Astrocyte (in vitro differentiated cells and primary cell): ENCODE data around the gene ADGRD1. TPM values are rescaled to one million over a fixed set of nuclear protein-coding genes. Genes with fewer than 3 reads are reported as not detected.
A peak's percentile ranks its signal among the peaks of the same experiment; 100 is the strongest.

ENCODE experiments used
- DNase-seq: peaks from one replicate; pipeline ENCODE4 v3.0.0-alpha.2; 2010; ENCODE audit warnings: low read depth
- FAIRE-seq: peaks from 2 replicates; lab custom pipeline; 2011; peaks lifted over from hg19 to GRCh38; lab: Jason Lieb, UNC
- H2AFZ ChIP-seq: 2 replicates; pipeline ENCODE4 v1.6.0; 2012; ENCODE audit warnings: low read depth, low read length, inconsistent platforms
- H3K27ac ChIP-seq: 2 replicates; pipeline ENCODE4 v1.5.1; 2011; ENCODE audit warnings: low read depth, low read length, inconsistent platforms
- H3K27me3 ChIP-seq: 2 replicates; pipeline ENCODE4 v1.6.0; 2011; ENCODE audit warnings: low read length, inconsistent platforms; ENCODE audit not compliant: insufficient read depth
- H3K36me3 ChIP-seq: 2 replicates; pipeline ENCODE4 v1.5.1; 2011; ENCODE audit warnings: low read length, inconsistent platforms; ENCODE audit not compliant: insufficient read depth
- H3K4me1 ChIP-seq: 2 replicates; pipeline ENCODE4 v1.5.1; 2011; ENCODE audit warnings: low read length, inconsistent platforms; ENCODE audit not compliant: insufficient read depth
- H3K4me2 ChIP-seq: 2 replicates; pipeline ENCODE4 v1.6.0; 2012; ENCODE audit warnings: low read length, inconsistent platforms
- H3K4me3 ChIP-seq: 2 replicates; pipeline ENCODE4 v1.5.1; 2011; ENCODE audit warnings: low read depth, mild to moderate bottlenecking, low read length, inconsistent platforms; ENCODE audit not compliant: insufficient read depth
- H3K79me2 ChIP-seq: 2 replicates; pipeline ENCODE4 v1.6.0; 2012; ENCODE audit warnings: mild to moderate bottlenecking, low read length, inconsistent platforms; ENCODE audit not compliant: insufficient read depth
- H3K9ac ChIP-seq: 2 replicates; pipeline ENCODE4 v1.6.0; 2012; ENCODE audit warnings: mild to moderate bottlenecking, low read length, inconsistent platforms
- H3K9me3 ChIP-seq: 2 replicates; pipeline ENCODE4 v1.5.1; 2012; ENCODE audit warnings: low read depth, mild to moderate bottlenecking, low read length, inconsistent platforms; ENCODE audit not compliant: insufficient read depth
- H4K20me1 ChIP-seq: 2 replicates; pipeline ENCODE4 v1.6.0; 2012; ENCODE audit warnings: low read length, inconsistent platforms; ENCODE audit not compliant: insufficient read depth
- H3K27ac Mint-ChIP-seq: one replicate; pipeline ENCODE4 v1.8.0; 2021; ENCODE audit warnings: mild to moderate bottlenecking, mixed read lengths; ENCODE audit not compliant: unreplicated experiment
- H3K27me3 Mint-ChIP-seq: one replicate; pipeline ENCODE4 v1.8.0; 2021; ENCODE audit warnings: low read depth, mixed read lengths; ENCODE audit not compliant: unreplicated experiment
- H3K36me3 Mint-ChIP-seq: one replicate; pipeline ENCODE4 v1.8.0; 2021; ENCODE audit warnings: low read depth, mixed read lengths; ENCODE audit not compliant: unreplicated experiment
- H3K4me1 Mint-ChIP-seq: one replicate; pipeline ENCODE4 v1.8.0; 2021; ENCODE audit warnings: low read depth, mixed read lengths; ENCODE audit not compliant: unreplicated experiment
- H3K4me3 Mint-ChIP-seq: one replicate; pipeline ENCODE4 v1.8.0; 2021; ENCODE audit warnings: mild to moderate bottlenecking, moderate library complexity, mixed read lengths; ENCODE audit not compliant: unreplicated experiment
- H3K9me3 Mint-ChIP-seq: one replicate; pipeline ENCODE4 v1.8.0; 2021; ENCODE audit warnings: mild to moderate bottlenecking, mixed read lengths; ENCODE audit not compliant: unreplicated experiment
- CTCF ChIP-seq: IDR thresholded peaks from 2 replicates; pipeline ENCODE4 v1.5.1; 2011; ENCODE audit warnings: low read depth, mild to moderate bottlenecking, inconsistent platforms, low read length, moderate library complexity; ENCODE audit not compliant: insufficient read depth
- EZH2 ChIP-seq: IDR thresholded peaks from 2 replicates; pipeline ENCODE4 v1.6.1; 2012; ENCODE audit warnings: mild to moderate bottlenecking, low read length, inconsistent platforms; ENCODE audit not compliant: insufficient read depth
- total RNA-seq: library from RNA; stranded (reverse); gene quantifications from 2 replicates; pipeline ENCODE4 v1.2.1, GENCODE V29; 2021

ADGRD1 gene
- total RNA-seq, 1 donor from 2014 or later = 3.0 TPM

GRCh38 chr12:131132118-131132892 lies 178.6 kb downstream of the ADGRD1 start:
- no peak overlapping the region for H3K4me3 ChIP-seq

DNA sequence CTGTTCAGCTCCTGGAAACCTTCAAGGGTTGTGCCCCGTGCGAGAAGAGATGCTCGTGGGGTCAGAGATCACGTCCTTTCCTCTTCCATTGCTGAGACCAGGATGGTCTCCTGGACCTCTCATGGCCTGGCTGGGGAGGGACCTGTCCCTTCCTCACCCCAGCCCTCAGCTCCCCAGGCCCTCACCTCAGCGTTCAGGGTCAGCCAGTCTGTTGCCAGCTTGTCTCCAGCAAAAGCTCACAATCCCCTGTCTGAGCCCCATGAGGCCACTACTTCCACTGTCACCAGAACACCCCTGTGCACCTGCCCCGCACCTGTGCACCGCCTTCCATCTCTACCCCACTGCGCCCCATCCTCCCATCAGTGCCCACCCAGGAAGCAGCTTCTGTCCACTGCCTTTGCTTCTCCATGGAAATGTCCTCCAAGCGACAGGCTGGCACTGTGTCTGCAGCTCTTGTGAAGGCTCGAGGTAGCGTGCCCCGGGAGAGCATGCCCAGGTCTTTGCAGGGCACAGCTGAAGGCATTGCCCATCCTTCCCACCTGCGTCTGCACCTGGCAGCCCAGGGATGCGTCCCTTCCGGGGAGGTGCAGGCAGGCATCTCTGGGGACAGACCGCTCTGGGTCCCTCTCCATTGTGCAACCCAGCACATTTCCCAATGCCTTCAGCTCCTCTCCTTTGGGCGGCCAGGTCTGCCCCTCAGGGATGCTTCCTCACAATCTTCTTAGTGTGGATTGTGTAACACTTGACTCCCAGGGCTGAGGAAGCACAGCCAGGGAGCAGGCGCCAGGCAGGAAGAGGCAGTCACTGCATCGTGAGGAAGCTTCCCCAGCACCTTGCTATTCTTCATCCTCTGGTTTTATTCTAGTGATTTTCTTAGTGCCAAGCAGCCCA lies 179.6 kb downstream of the ADGRD1 start:
- no peak overlapping the region for H3K9ac ChIP-seq
- no peaks in the 10 kb centered on the region for H3K36me3 ChIP-seq
- no peaks in the 10 kb centered on the region for H3K79me2 ChIP-seq
- FAIRE-seq = no peak
- H3K9me3 ChIP-seq = no peaks in the 10 kb centered on the region
- H3K4me2 ChIP-seq = no peak overlapping the region
- Mint-ChIP-seq H3K4me3 (no peak overlapping the region), H3K9me3 (no peaks in the 10 kb centered on the region), H3K36me3 (no peaks in the 10 kb centered on the region), H3K27ac (no peak overlapping the region), H3K4me1 (peaks cover 3% of the 10 kb centered on the region), H3K27me3 (peaks cover 40% of the 10 kb centered on the region)
- no peak for DNase-seq
- no peak overlapping the region for H3K27ac ChIP-seq
- TF ChIP-seq EZH2 (no peak), CTCF (no peak)
- H2AFZ ChIP-seq = no peak overlapping the region
- H4K20me1 ChIP-seq = no peaks in the 10 kb centered on the region
- no peak overlapping the region for H3K4me3 ChIP-seq
- no peaks in the 10 kb centered on the region for H3K27me3 ChIP-seq
- peaks cover 3% of the 10 kb centered on the region for H3K4me1 ChIP-seq

More at GRCh38 chr12:131132118-131132892, 178.6 kb downstream of the ADGRD1 start:
- H3K9me3 Mint-ChIP-seq = no peaks in the 10 kb centered on the region
- no peak overlapping the region for H3K9ac ChIP-seq
- no peaks in the 10 kb centered on the region for H3K36me3 Mint-ChIP-seq
- H3K4me2 ChIP-seq = no peak overlapping the region
- no peak overlapping the region for H3K4me3 Mint-ChIP-seq
- H3K27ac Mint-ChIP-seq = no peak overlapping the region
- no peak for DNase-seq
- no peak overlapping the region for H3K27ac ChIP-seq
- no peaks in the 10 kb centered on the region for H3K36me3 ChIP-seq
- no peaks in the 10 kb centered on the region for H3K79me2 ChIP-seq
- H3K27me3 ChIP-seq = no peaks in the 10 kb centered on the region
- peaks cover 3% of the 10 kb centered on the region for H3K4me1 Mint-ChIP-seq
- TF ChIP-seq EZH2 = no peak
- peak; percentile 27 for TF ChIP-seq CTCF
- no peaks in the 10 kb centered on the region for H4K20me1 ChIP-seq
- no peaks in the 10 kb centered on the region for H3K9me3 ChIP-seq
- H3K4me1 ChIP-seq = peaks cover 3% of the 10 kb centered on the region
- H3K27me3 Mint-ChIP-seq = peaks cover 34% of the 10 kb centered on the region
- no peak for FAIRE-seq
- no peak overlapping the region for H2AFZ ChIP-seq
